ENCODE results near the gene YPEL3. TPM values are rescaled to one million over a fixed set of nuclear protein-coding genes. Genes with fewer than 3 reads are reported as not detected.
A peak's percentile ranks its signal among the peaks of the same experiment; 100 is the strongest.

The YPEL3 gene
- total RNA-seq, 1 experiment from 2014 or later: 8.8 TPM

- intact Hi-C loops (cut with micrococcal nuclease): no loop called here
- no peak for DNase-seq (ENCODE audit: unreplicated experiment)
- no peak for TF ChIP-seq CTCF (IDR thresholded peaks at IDR 0.05; ENCODE audit: unreplicated experiment)
- Mint-ChIP-seq H3K27me3 (ENCODE audit: insufficient read depth, unreplicated experiment) (no peaks in the 10 kb centered on the region), H3K27ac (ENCODE audit: low read depth, unreplicated experiment) (no peak overlapping the region), H3K9me3 (ENCODE audit: unreplicated experiment) (no peaks in the 10 kb centered on the region), H3K4me3 (ENCODE audit: unreplicated experiment) (no peak overlapping the region), H3K4me1 (ENCODE audit: insufficient read depth, unreplicated experiment) (peaks cover 6% of the 10 kb centered on the region), H3K36me3 (ENCODE audit: insufficient read depth, unreplicated experiment) (no peaks in the 10 kb centered on the region)
- ChIA-PET POLR2A (no interaction called here), CTCF (interaction anchor here (2.8 kb wide), 2 partner anchors 9 to 12 kb away, joined by 14 to 16 read pairs; partner anchors contain the start of genes GDPD3 and TBX6)
- no TSS peak for BruUV-seq (replicated peaks)
These were observed 8.1 kb upstream of the YPEL3 start for GRCh38 chr16:30104090-30104489.

DNA sequence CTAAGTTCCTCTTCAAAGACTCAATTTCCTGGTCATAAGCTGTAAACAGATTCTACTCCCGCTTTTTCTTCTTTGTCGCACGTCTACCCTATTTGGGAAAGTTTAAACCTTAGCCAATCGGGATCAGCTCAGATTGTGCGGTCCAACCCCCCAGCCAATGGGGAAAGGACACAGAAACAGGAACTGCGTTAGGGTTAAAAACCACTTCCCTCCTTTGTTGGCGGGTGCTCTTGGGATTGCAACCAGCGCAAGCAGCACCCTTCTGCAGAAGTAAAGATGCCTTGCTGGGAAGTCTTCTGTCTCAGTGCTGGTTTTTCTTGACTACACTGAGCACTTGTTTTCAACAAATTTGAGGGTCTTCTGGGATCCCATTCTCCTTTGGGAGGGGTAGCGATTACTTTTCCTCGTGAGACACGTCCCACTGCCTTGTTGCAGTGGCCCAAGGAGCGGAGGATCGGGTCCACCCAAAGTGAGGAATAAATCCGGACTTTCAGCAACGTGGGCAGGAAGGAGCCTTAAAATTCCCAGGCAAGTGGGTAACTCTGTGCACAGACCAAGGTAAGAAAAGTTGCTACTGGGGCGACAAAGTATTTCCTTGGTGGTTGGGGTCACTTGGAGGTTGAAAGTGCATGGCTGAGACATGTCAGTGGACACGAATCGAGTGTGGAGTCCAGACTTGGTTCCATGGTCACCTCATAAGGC, 1.0 kb upstream of the YPEL3 start:
- no peaks in the 10 kb centered on the region for H3K9me3 Mint-ChIP-seq (ENCODE audit: unreplicated experiment)

GRCh38 chr16:30095166-30096078, 591 bp downstream of the YPEL3 start:
- no peak for DNase-seq (ENCODE audit: unreplicated experiment)
- POLR2A ChIA-PET: interaction anchor here (1.0 to 1.8 kb wide), 9 partner anchors 11 to 53 kb away, joined by 3 to 12 read pairs (median 5); partner anchors contain the start of genes ALDOA and MAPK3
- intact Hi-C loops (cut with micrococcal nuclease): loop anchor here (10.0 kb wide), 1 partner anchor 309 kb away; the partner anchor contains the start of gene ZNF771
- Mint-ChIP-seq H3K4me1 (ENCODE audit: insufficient read depth, unreplicated experiment) (peaks cover 31% of the 10 kb centered on the region), H3K9me3 (ENCODE audit: unreplicated experiment) (no peaks in the 10 kb centered on the region), H3K27ac (ENCODE audit: low read depth, unreplicated experiment) (peak overlapping the region; percentile 11), H3K4me3 (ENCODE audit: unreplicated experiment) (peak overlapping the region; percentile 75), H3K27me3 (ENCODE audit: insufficient read depth, unreplicated experiment) (no peaks in the 10 kb centered on the region), H3K36me3 (ENCODE audit: insufficient read depth, unreplicated experiment) (peaks cover 12% of the 10 kb centered on the region)
- no peak for TF ChIP-seq CTCF (IDR thresholded peaks at IDR 0.05; ENCODE audit: unreplicated experiment)
- BruUV-seq (replicated peaks): no TSS peak
- CTCF ChIA-PET: interaction anchor here (0.6 to 0.7 kb wide), 2 partner anchors 9 to 75 kb away, joined by 3 read pairs; no protein-coding TSS in a partner anchor

More for the DNA sequence above, 1.0 kb upstream of the YPEL3 start:
- CTCF ChIA-PET: no interaction called here
- Mint-ChIP-seq H3K36me3 (ENCODE audit: insufficient read depth, unreplicated experiment) (peaks cover 12% of the 10 kb centered on the region), H3K27me3 (ENCODE audit: insufficient read depth, unreplicated experiment) (no peaks in the 10 kb centered on the region), H3K27ac (ENCODE audit: low read depth, unreplicated experiment) (peak overlapping the region; percentile 91), H3K4me1 (ENCODE audit: insufficient read depth, unreplicated experiment) (peaks cover 25% of the 10 kb centered on the region), H3K4me3 (ENCODE audit: unreplicated experiment) (peak overlapping the region; percentile 66)
- intact Hi-C loops (cut with micrococcal nuclease): loop anchor here (10.0 kb wide), 1 partner anchor 308 kb away; the partner anchor contains the start of gene ZNF771
- POLR2A ChIA-PET: interaction anchor here (1.3 to 1.8 kb wide), 4 partner anchors 20 to 55 kb away, joined by 4 to 12 read pairs (median 6); partner anchors contain the start of gene ALDOA
- TF ChIP-seq CTCF (IDR thresholded peaks at IDR 0.05; ENCODE audit: unreplicated experiment): no peak
- DNase-seq (ENCODE audit: unreplicated experiment): no peak
- BruUV-seq (replicated peaks): no TSS peak

All from MCF 10A (cell line).